LNCaP clone FGC (cell line): ENCODE results near the gene PRKCE.

Source experiments
- DNase-seq: peaks from one replicate; pipeline ENCODE4 v3.0.0-alpha.2; 2011; ENCODE audit warnings: low read depth
- H3K4me3 ChIP-seq: 2 replicates; pipeline ENCODE4 v1.5.1; 2011; ENCODE audit warnings: mild to moderate bottlenecking, low read depth, low read length, control low read depth
- CTCF ChIP-seq: IDR thresholded peaks from 2 replicates; pipeline ENCODE4 v1.5.1; 2012; ENCODE audit warnings: mild to moderate bottlenecking; ENCODE audit not compliant: control insufficient read depth, insufficient read depth; ENCODE audit errors: extremely low read depth

Gene PRKCE

GRCh38 chr2:46073540-46074046 lies 422.1 kb downstream of the PRKCE start:
- no peak for TF ChIP-seq CTCF
- H3K4me3 ChIP-seq: no peak overlapping the region
- no peak for DNase-seq

GRCh38 chr2:46074501-46074900 lies 423.0 kb downstream of the PRKCE start:
- no peak for DNase-seq
- no peak for TF ChIP-seq CTCF
- no peak overlapping the region for H3K4me3 ChIP-seq

- H3K4me3 ChIP-seq: no peak overlapping the region
- DNase-seq: no peak
- TF ChIP-seq CTCF: no peak
These were observed 424.4 kb downstream of the PRKCE start for GRCh38 chr2:46075848-46076247.

GRCh38 chr2:46076251-46076650 lies 424.8 kb downstream of the PRKCE start:
- TF ChIP-seq CTCF: no peak
- no peak overlapping the region for H3K4me3 ChIP-seq
- no peak for DNase-seq

- TF ChIP-seq CTCF: no peak
- no peak for DNase-seq
- H3K4me3 ChIP-seq: no peak overlapping the region
These were observed 425.4 kb downstream of the PRKCE start for GRCh38 chr2:46076875-46077274.

- no peak overlapping the region for H3K4me3 ChIP-seq
- DNase-seq: no peak
- no peak for TF ChIP-seq CTCF
These were observed 426.1 kb downstream of the PRKCE start for GRCh38 chr2:46077522-46078107.

GRCh38 chr2:46079985-46080560 lies 428.6 kb downstream of the PRKCE start:
- no peak for TF ChIP-seq CTCF
- no peak for DNase-seq
- no peak overlapping the region for H3K4me3 ChIP-seq
